GM21717 (cell line): Measurements from ENCODE around the gene GJB6.

ENCODE experiments used
- ATAC-seq: cut with Tn5 transposase; IDR thresholded peaks from one replicate; pipeline ENCODE4 v1.9.1; 2021; ENCODE audit warnings: mild to moderate bottlenecking, moderate library complexity; ENCODE audit not compliant: unreplicated experiment

The GJB6 gene

DNA sequence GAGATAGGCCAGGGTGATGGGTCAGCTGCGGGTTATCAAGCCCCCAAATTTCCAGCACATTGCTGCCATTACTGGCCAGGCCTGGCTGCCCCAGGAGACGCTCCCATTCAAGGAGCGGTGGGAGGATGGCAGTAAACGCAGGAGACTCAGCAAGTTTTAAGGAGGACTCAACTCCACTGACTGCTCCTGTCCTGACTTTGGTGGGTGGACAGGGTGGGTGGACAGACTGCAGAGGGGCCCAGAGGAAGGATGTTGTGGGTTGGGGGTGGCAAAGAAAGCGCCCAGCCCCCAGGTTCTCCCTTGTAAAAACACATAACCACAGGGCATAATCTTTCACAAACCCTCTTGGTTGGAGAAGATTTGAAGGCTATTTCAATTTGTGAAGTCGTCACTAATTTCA is 4.4 kb downstream of the GJB6 start:
- no peak for ATAC-seq

DNA sequence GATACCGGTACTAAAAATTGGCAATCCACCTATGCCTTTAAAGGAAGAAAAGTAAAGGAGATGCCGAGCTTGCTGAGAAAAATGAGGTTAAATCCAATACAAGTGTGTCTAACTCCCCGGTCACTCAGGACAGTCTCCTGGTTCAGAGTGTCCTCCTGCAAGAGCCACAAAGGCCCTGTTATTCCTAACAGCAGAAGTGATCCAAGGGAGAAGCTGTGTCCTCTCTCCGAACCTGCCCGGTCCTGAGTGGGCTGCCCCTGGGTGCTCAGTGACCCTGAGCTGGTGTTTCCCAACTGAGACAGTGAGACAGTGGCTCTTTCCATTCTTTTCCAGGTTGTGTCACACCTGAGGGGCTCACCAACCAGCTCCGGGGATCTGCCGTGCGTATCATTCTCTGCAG is 4.8 kb downstream of the GJB6 start:
- ATAC-seq: no peak

- no peak for ATAC-seq
Observed at GRCh38 chr13:20222553-20222952, 9.6 kb downstream of the GJB6 start.

DNA sequence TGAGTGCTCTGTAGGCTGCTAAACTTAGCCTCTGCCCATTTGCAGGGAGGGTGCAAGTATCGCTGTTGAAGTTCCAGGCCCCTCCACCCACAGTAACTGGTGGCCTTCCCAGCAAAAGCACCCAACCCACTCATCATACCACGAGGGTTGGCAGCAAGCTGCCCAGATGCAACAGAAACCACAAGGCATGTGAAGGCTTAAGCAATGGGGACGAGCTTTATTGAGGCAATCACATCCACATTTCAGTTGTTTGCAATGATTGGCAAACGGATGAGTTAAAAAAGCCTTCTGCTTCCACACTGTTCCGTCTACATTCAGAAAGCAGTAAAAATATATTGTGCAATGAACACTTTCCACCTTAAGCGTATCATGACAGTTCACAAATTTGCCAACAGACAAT is 10.3 kb downstream of the GJB6 start:
- ATAC-seq: no peak

DNA sequence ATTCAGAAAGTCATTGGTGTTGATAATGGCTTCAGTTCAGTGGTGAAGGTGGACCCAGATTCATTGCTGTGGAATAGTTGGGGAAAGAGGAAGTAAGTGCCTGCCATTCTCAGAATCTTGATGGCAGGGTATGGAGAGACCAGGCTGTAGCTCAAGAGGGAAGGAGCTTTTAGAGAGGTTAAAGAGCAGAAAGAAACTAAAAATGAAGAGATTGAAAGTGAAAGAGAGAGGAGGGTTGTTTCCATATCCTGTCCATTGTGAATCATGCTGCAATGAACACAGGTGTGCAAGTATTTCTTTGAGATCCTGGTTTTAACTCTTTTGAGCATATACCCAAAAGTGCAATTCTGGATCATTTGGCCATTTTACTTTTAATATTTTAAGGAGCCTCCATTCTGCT is 12.5 kb downstream of the GJB6 start:
- peak; percentile 87 for ATAC-seq

- ATAC-seq: no peak
Observed at GRCh38 chr13:20217168-20217567, 15.0 kb downstream of the GJB6 start.

- no peak for ATAC-seq
Observed at GRCh38 chr13:20209948-20210347, 22.2 kb downstream of the GJB6 start.

- no peak for ATAC-seq
Observed at GRCh38 chr13:20206698-20207235, 25.4 kb downstream of the GJB6 start.

GRCh38 chr13:20206065-20206697 is 25.9 kb downstream of the GJB6 start:
- no peak for ATAC-seq

GRCh38 chr13:20198781-20199180 is 33.3 kb downstream of the GJB6 start:
- ATAC-seq: no peak

DNA sequence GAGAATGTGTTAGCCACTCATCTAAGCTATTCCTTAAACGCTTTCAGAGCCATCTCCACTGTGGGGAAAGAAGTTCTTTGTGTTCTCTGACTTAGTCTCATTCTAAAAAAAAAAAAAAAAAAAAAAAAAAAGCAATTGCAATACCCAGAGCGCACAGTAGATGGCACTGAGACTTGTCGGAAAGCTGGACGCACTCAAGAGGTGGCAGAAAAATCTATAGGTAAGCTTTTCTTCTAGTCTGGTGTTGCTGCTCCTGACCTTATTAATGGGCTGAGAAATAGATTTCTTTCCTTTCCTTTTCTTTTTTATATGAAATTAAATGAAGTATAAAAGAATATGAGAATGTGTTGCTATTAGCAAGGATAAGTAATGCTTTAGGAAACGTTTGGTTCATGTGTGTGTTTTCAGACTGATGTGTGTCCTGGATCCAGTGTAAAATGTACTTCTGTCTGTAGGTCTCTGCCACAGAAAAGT is 34.7 kb downstream of the GJB6 start:
- no peak for ATAC-seq

DNA sequence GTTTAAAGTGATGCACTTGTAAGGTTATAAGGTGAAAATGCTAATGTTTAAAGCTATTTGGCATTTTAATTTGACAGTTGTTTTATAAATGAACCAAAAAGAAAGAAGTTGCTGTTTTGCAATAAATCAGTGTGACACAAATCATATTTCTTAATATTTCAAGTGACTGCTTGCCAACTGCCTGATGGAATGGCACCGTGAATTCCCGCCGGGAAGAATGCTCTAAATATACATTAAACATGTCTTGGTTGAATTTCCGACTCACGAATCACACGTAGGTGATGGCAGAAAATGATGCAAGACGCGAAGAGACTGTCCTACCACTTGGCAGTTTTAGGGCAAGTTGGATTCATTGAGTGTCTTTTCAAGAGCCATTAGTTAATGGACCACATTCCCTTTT is 36.3 kb downstream of the GJB6 start:
- ATAC-seq: no peak

DNA sequence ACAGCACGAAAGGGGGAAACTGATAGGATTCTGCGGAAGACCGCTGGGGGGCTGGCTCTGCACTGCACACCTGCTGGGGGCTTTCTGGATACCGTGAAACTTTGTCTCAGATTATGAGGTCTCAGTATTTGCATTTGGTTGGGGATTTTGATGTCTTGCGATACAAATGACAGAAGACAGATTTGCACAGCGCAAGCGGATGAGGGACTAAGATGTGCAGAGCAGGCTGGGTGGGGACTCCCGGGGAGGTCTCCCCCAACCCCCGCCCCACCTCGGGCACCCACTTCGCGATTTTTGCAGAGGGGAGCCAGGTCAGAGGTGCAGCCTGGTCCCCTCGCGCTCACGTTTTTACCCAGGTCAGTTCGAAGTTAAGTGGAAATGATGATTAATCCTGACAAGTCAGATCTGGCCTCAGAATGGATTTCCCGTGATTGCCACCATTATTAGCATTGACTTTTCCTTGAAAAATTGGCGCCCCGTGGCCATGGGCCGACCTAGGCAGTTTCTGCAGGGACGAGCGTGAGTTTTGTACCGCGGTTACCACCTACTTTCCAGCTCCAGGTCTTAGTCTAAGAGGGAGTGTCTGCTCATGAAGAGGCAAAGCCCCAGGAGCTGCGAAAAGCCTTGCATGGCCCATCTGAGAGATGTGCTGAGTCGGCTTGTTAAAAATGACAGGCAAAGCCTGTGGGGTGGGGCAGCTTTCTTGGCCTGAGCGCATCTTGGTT is 38.0 kb downstream of the GJB6 start:
- no peak for ATAC-seq

- no peak for ATAC-seq
Observed at GRCh38 chr13:20193162-20193906, 38.8 kb downstream of the GJB6 start.

DNA sequence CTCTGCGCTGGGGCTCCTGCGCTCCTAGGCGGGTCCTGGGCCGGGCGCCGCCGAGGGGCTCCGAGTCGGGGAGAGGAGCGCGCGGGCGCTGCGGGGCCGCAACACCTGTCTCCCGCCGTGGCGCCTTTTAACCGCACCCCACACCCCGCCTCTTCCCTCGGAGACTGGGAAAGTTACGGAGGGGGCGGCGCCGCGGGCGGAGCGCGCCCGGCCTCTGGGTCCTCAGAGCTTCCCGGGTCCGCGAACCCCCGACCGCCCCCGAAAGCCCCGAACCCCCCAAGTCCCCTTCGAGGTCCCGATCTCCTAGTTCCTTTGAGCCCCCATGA is 39.3 kb downstream of the GJB6 start, which contains the start of gene GJB2:
TSS of gene GJB2 (minus strand) at position 103 of the 326 bp plus-strand sequence. CDS start 3,357 bp downstream, outside the sequence.
- no peak for ATAC-seq

DNA sequence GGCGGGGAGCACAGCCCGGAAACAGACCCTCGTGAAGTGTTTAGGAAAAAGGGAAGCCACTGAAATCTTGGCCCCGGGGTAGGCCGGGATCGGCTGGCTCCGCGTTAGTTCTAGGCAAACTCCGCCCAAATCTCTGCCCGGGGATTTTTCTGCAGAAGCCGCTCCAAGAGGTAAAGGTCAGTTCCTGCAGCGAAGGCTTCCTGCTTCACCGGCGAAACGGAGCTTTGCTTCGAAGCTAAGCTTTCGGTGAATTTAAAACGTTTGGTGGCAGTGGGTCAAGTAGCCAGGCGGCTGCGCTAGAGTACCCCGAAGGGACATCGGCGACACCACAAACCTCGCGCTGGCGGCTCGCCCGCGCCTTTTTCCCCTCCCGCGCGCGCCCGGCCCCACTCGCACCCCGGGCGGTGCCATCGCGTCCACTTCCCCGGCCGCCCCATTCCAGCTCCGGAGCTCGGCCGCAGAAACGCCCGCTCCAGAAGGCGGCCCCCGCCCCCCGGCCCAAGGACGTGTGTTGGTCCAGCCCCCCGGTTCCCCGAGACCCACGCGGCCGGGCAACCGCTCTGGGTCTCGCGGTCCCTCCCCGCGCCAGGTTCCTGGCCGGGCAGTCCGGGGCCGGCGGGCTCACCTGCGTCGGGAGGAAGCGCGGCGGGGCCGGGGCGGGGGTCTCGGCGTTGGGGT is 39.8 kb downstream of the GJB6 start:
- ATAC-seq: no peak

- ATAC-seq: no peak
Observed at GRCh38 chr13:20191311-20192157, 40.6 kb downstream of the GJB6 start.

- ATAC-seq: no peak
Observed at GRCh38 chr13:20190481-20191310, 41.4 kb downstream of the GJB6 start.

DNA sequence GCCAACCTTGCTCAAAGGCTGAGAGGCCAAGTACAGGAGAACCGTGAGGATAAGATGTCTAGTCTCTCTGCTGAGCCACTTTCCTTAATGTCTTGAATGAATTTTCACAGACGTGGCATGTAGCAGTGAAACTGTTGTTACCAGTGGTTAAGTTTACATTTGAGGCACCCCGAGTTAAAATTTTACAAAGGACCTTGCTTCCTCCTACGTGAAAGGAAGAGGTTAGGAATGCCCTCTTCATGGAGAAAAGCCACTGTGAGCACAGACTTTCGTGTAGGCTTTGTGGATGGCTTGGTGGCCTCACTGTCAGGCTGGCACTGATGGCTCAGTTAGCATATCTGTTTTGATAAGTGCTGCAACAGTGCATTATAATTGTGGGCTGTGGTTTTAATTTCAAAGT is 42.0 kb downstream of the GJB6 start:
- ATAC-seq: no peak
